Neural progenitor cell (in vitro differentiated cells): ENCODE data around the gene PAGE5. TPM values are rescaled to one million over a fixed set of nuclear protein-coding genes. Genes with fewer than 3 reads are reported as not detected.

ENCODE experiments used
- DNase-seq: peaks from one replicate; pipeline ENCODE4 v3.0.0-alpha.2; 2016; ENCODE audit warnings: low spot score
- H2AFZ ChIP-seq: fragments of 200-600 bp; sonication (generic); replicated peaks from 2 replicates; pipeline ENCODE4 v1.6.1; 2016; ENCODE audit warnings: antibody characterized with exemption
- H3F3A ChIP-seq: fragments of 200-600 bp; sonication (generic); 2 replicates; pipeline ENCODE4 v1.6.1; 2016; ENCODE audit warnings: antibody characterized with exemption, low read depth
- H3K27ac ChIP-seq: fragments of 200-600 bp; sonication (generic); 2 replicates; pipeline ENCODE4 v1.5.1; 2016; ENCODE audit warnings: mild to moderate bottlenecking
- H3K27me3 ChIP-seq: fragments of 200-600 bp; sonication (generic); 2 replicates; pipeline ENCODE4 v1.6.1; 2016; ENCODE audit warnings: mild to moderate bottlenecking, moderate library complexity
- H3K36me3 ChIP-seq: fragments of 200-600 bp; sonication (generic); 2 replicates; pipeline ENCODE4 v1.5.1; 2016
- H3K4me1 ChIP-seq: fragments of 200-600 bp; sonication (generic); 2 replicates; pipeline ENCODE4 v1.6.1; 2016; ENCODE audit warnings: mixed run types
- H3K4me2 ChIP-seq: fragments of 200-600 bp; sonication (generic); 2 replicates; pipeline ENCODE4 v1.6.1; 2016
- H3K4me3 ChIP-seq: fragments of 200-600 bp; sonication (generic); 2 replicates; pipeline ENCODE4 v1.5.1; 2016
- H3K79me2 ChIP-seq: fragments of 200-600 bp; sonication (generic); 2 replicates; pipeline ENCODE4 v1.6.1; 2016; ENCODE audit warnings: low read depth
- H3K9ac ChIP-seq: fragments of 200-600 bp; sonication (generic); 2 replicates; pipeline ENCODE4 v1.6.1; 2016
- H3K9me3 ChIP-seq: fragments of 200-600 bp; sonication (generic); 2 replicates; pipeline ENCODE4 v1.5.1; 2016; ENCODE audit warnings: low read depth
- H4K20me1 ChIP-seq: fragments of 200-600 bp; sonication (generic); 2 replicates; pipeline ENCODE4 v1.6.1; 2016; ENCODE audit warnings: low read depth
- H3K27ac Mint-ChIP-seq: 3 replicates; pipeline ENCODE4 v1.8.0; 2021; ENCODE audit warnings: mixed read lengths
- H3K27me3 Mint-ChIP-seq: 2 replicates; pipeline ENCODE4 v1.8.0; 2022; ENCODE audit warnings: low read depth, mild to moderate bottlenecking, inconsistent platforms, moderate library complexity, mixed read lengths; ENCODE audit not compliant: insufficient read depth
- H3K36me3 Mint-ChIP-seq: 3 replicates; pipeline ENCODE4 v1.8.0; 2021; ENCODE audit warnings: mixed read lengths
- H3K4me1 Mint-ChIP-seq: 3 replicates; pipeline ENCODE4 v1.8.0; 2021; ENCODE audit warnings: mixed read lengths
- H3K4me3 Mint-ChIP-seq: 3 replicates; pipeline ENCODE4 v1.8.0; 2021; ENCODE audit warnings: mild to moderate bottlenecking, moderate library complexity, mixed read lengths
- H3K9me3 Mint-ChIP-seq: 3 replicates; pipeline ENCODE4 v1.8.0; 2020; ENCODE audit warnings: mixed read lengths
- CTCF ChIP-seq: fragments of 200-600 bp; sonication (generic); IDR thresholded peaks from 2 replicates; pipeline ENCODE4 v1.5.1; 2017; ENCODE audit warnings: antibody characterized with exemption, mild to moderate bottlenecking
- EZH2 ChIP-seq: fragments of 200-600 bp; sonication (generic); IDR thresholded peaks from 2 replicates; pipeline ENCODE4 v1.6.1; 2017; ENCODE audit warnings: antibody characterized with exemption, mild to moderate bottlenecking, moderate library complexity
- EZH2phosphoT487 ChIP-seq: fragments of 200-600 bp; sonication (generic); IDR thresholded peaks from 2 replicates; pipeline ENCODE4 v1.6.1; 2017; ENCODE audit warnings: antibody characterized with exemption
- total RNA-seq: library from RNA; depleted of rRNA; stranded (reverse); fragments of >200 nt; gene quantifications from 2 replicates; pipeline ENCODE4 v1.2.3, GENCODE V29; 2015; ENCODE audit warnings: low replicate concordance

The PAGE5 gene
- total RNA-seq, 1 donor from 2014 or later, result not detected

GRCh38 chrX:55201930-55202579 lies 18.1 kb upstream of the PAGE5 start:
- H3K4me1 ChIP-seq, result no peaks in the 10 kb centered on the region
- no peak overlapping the region for H3K9ac ChIP-seq
- Mint-ChIP-seq H3K36me3 (no peaks in the 10 kb centered on the region), H3K4me1 (no peaks in the 10 kb centered on the region), H3K27ac (no peak overlapping the region), H3K9me3 (peaks cover 7% of the 10 kb centered on the region), H3K27me3 (no peaks in the 10 kb centered on the region), H3K4me3 (no peak overlapping the region)
- H2AFZ ChIP-seq, result no peak overlapping the region
- no peak overlapping the region for H3K4me2 ChIP-seq
- peaks cover 4% of the 10 kb centered on the region for H3K36me3 ChIP-seq
- no peak overlapping the region for H3K4me3 ChIP-seq
- no peaks in the 10 kb centered on the region for H3F3A ChIP-seq
- TF ChIP-seq EZH2phosphoT487 (no peak), EZH2 (no peak), CTCF (no peak)
- H3K79me2 ChIP-seq, result no peaks in the 10 kb centered on the region
- no peak for DNase-seq
- no peak overlapping the region for H3K27ac ChIP-seq
- no peaks in the 10 kb centered on the region for H3K27me3 ChIP-seq
- H3K9me3 ChIP-seq, result peaks cover 11% of the 10 kb centered on the region
- no peaks in the 10 kb centered on the region for H4K20me1 ChIP-seq

GRCh38 chrX:55206162-55206941 lies 13.8 kb upstream of the PAGE5 start:
- Histone ChIP-seq H3K9ac (no peak overlapping the region), H3K4me2 (no peak overlapping the region), H3K36me3 (peaks cover 4% of the 10 kb centered on the region), H3K27ac (no peak overlapping the region), H3K27me3 (no peaks in the 10 kb centered on the region), H4K20me1 (no peaks in the 10 kb centered on the region), H2AFZ (no peak overlapping the region), H3K79me2 (no peaks in the 10 kb centered on the region), H3F3A (no peaks in the 10 kb centered on the region), H3K4me1 (no peaks in the 10 kb centered on the region), H3K4me3 (no peak overlapping the region), H3K9me3 (peaks cover 11% of the 10 kb centered on the region)
- Mint-ChIP-seq H3K27me3 (peaks cover 7% of the 10 kb centered on the region), H3K4me3 (no peak overlapping the region), H3K9me3 (peaks cover 3% of the 10 kb centered on the region), H3K27ac (no peak overlapping the region), H3K4me1 (no peaks in the 10 kb centered on the region), H3K36me3 (no peaks in the 10 kb centered on the region)
- no peak for DNase-seq
- TF ChIP-seq EZH2 (no peak), EZH2phosphoT487 (no peak), CTCF (no peak)

GRCh38 chrX:55210931-55211677 lies 9.0 kb upstream of the PAGE5 start:
- peaks cover 3% of the 10 kb centered on the region for H3K9me3 Mint-ChIP-seq
- H3K36me3 ChIP-seq, result no peaks in the 10 kb centered on the region
- H3K36me3 Mint-ChIP-seq, result no peaks in the 10 kb centered on the region
- peaks cover 9% of the 10 kb centered on the region for H3K9me3 ChIP-seq
- no peaks in the 10 kb centered on the region for H3K27me3 ChIP-seq
- no peak overlapping the region for H3K4me3 ChIP-seq
- H3F3A ChIP-seq, result no peaks in the 10 kb centered on the region
- H3K79me2 ChIP-seq, result no peaks in the 10 kb centered on the region
- no peak overlapping the region for H3K27ac Mint-ChIP-seq
- no peaks in the 10 kb centered on the region for H4K20me1 ChIP-seq
- peaks cover 7% of the 10 kb centered on the region for H3K27me3 Mint-ChIP-seq
- H2AFZ ChIP-seq, result no peak overlapping the region
- no peak overlapping the region for H3K4me2 ChIP-seq
- no peak for DNase-seq
- no peak overlapping the region for H3K9ac ChIP-seq
- no peak overlapping the region for H3K4me3 Mint-ChIP-seq
- TF ChIP-seq EZH2phosphoT487 (no peak), CTCF (no peak), EZH2 (no peak)
- H3K4me1 Mint-ChIP-seq, result no peaks in the 10 kb centered on the region
- no peak overlapping the region for H3K27ac ChIP-seq
- H3K4me1 ChIP-seq, result no peaks in the 10 kb centered on the region
